Measurements from ENCODE around the gene FAM110A.

The FAM110A gene

DNA sequence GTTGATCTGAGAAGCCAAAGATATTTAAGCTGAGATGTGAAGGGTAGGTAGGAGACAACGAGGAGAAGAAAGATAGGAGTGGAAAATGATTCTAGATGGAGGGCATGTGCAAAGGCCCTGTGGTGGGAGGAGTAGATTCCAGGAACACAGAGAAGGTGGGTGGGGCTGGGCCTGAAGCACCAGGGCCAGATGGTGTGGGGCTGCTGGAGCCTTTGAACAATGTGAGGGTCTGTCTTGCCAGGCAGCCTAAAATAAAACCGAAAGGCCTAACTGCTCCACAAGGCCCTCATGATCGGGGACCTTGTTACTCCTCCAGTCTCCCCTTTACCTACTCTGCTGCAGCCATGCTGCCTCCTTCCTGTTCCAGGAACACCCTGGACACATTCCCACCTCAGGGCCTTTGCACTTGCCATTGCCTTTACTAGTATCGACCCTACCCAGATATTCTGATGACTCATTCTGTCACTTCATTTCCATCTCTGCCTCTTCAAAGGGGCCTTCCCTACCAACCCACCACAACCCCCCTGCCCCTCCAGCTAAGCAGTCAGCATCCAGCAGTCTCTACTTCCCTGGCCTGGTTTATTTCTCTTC, 20.0 kb downstream of the FAM110A start:
- H3K27ac ChIP-seq (ENCODE audit: low read depth, low read length): no peak overlapping the region
- no peaks in the 10 kb centered on the region for H3K9me3 ChIP-seq (ENCODE audit: control insufficient read depth, insufficient read depth, low read length)

DNA sequence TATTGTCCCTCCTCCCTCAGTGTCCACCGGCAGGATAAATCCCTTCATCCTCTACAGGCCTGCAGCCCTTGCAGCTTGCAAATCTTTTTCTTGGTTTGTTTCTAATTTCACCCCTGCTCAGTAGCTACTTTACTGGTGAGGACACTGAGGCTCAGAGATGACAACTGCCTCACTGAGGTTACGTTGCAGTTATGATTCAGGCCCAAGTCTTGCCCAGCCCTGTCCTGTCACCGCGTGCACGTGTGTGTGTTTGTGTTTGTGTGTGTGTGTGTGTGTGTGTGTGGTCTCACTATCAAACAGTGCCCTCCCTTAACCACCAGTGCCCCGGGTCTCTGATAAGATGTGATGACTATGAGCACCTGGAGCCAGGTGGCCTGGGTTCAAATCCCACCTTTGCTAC, 21.1 kb downstream of the FAM110A start:
- no peaks in the 10 kb centered on the region for H3K27me3 ChIP-seq (ENCODE audit: control insufficient read depth, low read length)
- H3F3A ChIP-seq (ENCODE audit: control insufficient read depth, insufficient read depth): no peaks in the 10 kb centered on the region
- no peak overlapping the region for H3K4me3 ChIP-seq (ENCODE audit: low read length)
- no peaks in the 10 kb centered on the region for H3K9me2 ChIP-seq (replicated peaks; ENCODE audit: control insufficient read depth, low read length)
- TF ChIP-seq, protein P1, sequence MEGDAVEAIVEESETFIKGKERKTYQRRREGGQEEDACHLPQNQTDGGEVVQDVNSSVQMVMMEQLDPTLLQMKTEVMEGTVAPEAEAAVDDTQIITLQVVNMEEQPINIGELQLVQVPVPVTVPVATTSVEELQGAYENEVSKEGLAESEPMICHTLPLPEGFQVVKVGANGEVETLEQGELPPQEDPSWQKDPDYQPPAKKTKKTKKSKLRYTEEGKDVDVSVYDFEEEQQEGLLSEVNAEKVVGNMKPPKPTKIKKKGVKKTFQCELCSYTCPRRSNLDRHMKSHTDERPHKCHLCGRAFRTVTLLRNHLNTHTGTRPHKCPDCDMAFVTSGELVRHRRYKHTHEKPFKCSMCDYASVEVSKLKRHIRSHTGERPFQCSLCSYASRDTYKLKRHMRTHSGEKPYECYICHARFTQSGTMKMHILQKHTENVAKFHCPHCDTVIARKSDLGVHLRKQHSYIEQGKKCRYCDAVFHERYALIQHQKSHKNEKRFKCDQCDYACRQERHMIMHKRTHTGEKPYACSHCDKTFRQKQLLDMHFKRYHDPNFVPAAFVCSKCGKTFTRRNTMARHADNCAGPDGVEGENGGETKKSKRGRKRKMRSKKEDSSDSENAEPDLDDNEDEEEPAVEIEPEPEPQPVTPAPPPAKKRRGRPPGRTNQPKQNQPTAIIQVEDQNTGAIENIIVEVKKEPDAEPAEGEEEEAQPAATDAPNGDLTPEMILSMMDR (IDR thresholded peaks at IDR 0.05; ENCODE audit: low read depth, low read length, poor library complexity, severe bottlenecking): no peak
- TF ChIP-seq EZH2phosphoT487 (IDR thresholded peaks at IDR 0.05; ENCODE audit: borderline replicate concordance, low read length): no peak
- H3K9me3 ChIP-seq (ENCODE audit: control insufficient read depth, insufficient read depth, low read length): no peaks in the 10 kb centered on the region
- H3K4me1 ChIP-seq (ENCODE audit: control insufficient read depth, low read length): peaks cover 11% of the 10 kb centered on the region
- no peak overlapping the region for H3K4me2 ChIP-seq (ENCODE audit: low read length)
- H3K27ac ChIP-seq (ENCODE audit: low read depth, low read length): no peak overlapping the region
- no peaks in the 10 kb centered on the region for H3K36me3 ChIP-seq (ENCODE audit: control insufficient read depth, low read length)
- H3K79me2 ChIP-seq (ENCODE audit: control insufficient read depth, low read length): no peaks in the 10 kb centered on the region
- no peaks in the 10 kb centered on the region for H4K20me1 ChIP-seq (ENCODE audit: control insufficient read depth, insufficient read depth, low read depth, low read length)

More for the DNA sequence above, 20.0 kb downstream of the FAM110A start:
- no peak overlapping the region for H3K4me3 ChIP-seq (ENCODE audit: low read length)
- no peaks in the 10 kb centered on the region for H3F3A ChIP-seq (ENCODE audit: control insufficient read depth, insufficient read depth)
- H4K20me1 ChIP-seq (ENCODE audit: control insufficient read depth, insufficient read depth, low read depth, low read length): no peaks in the 10 kb centered on the region
- H3K9me2 ChIP-seq (replicated peaks; ENCODE audit: control insufficient read depth, low read length): no peaks in the 10 kb centered on the region
- no peaks in the 10 kb centered on the region for H3K36me3 ChIP-seq (ENCODE audit: control insufficient read depth, low read length)
- TF ChIP-seq, protein P1 (IDR thresholded peaks at IDR 0.05; ENCODE audit: low read depth, low read length, poor library complexity, severe bottlenecking): no peak
- TF ChIP-seq EZH2phosphoT487 (IDR thresholded peaks at IDR 0.05; ENCODE audit: borderline replicate concordance, low read length): no peak
- no peak overlapping the region for H3K4me2 ChIP-seq (ENCODE audit: low read length)
- H3K4me1 ChIP-seq (ENCODE audit: control insufficient read depth, low read length): peaks cover 7% of the 10 kb centered on the region
- H3K27me3 ChIP-seq (ENCODE audit: control insufficient read depth, low read length): no peaks in the 10 kb centered on the region
- H3K79me2 ChIP-seq (ENCODE audit: control insufficient read depth, low read length): peaks cover 3% of the 10 kb centered on the region

DNA sequence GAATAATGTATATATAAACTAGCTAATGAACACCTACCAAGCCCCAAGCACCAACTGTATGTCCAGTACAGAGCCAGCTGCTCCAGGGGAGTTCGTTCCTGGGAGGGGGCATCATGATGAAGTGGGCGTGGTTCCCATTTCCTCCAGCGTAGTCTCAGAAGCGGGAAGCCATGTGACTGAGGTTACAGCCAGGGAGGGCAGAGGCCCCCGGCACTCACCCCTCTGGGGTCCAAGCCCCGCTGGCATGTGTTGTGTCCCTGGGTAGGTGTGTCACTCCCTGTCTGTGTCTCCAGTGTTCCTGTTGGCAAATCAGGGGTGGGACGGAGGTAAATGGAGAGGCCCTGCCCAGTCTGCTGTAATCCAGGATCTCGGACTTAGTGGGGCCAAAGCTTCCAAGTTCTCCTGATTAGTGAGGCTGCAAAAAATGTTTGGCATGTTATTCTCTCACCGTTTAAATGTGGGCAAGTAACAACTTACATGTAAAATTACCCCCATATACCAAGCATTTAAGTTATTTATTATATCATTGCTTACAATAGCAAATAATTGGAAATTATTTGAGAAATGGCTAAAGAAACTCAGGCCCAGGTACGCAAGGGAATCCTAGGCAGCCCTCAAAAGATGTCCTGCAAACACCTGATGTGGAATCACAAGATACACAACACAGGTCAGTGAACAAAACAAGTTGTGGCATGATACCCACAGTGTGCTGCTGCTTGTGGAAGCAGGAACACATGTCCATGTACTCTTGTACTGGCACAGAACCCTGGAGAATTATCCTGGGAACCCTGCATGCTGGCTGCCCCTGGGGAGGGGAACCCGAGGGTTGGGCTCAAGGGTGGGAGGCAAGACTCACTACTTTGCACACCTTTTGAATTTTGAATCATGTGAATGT, 22.2 kb downstream of the FAM110A start:
- H3K9me3 ChIP-seq (ENCODE audit: control insufficient read depth, insufficient read depth, low read length): no peaks in the 10 kb centered on the region
- H3K27me3 ChIP-seq (ENCODE audit: control insufficient read depth, low read length): no peaks in the 10 kb centered on the region
- H3K4me1 ChIP-seq (ENCODE audit: control insufficient read depth, low read length): peaks cover 6% of the 10 kb centered on the region
- no peaks in the 10 kb centered on the region for H3F3A ChIP-seq (ENCODE audit: control insufficient read depth, insufficient read depth)
- TF ChIP-seq EZH2phosphoT487 (IDR thresholded peaks at IDR 0.05; ENCODE audit: borderline replicate concordance, low read length): no peak
- TF ChIP-seq, protein P1 (IDR thresholded peaks at IDR 0.05; ENCODE audit: low read depth, low read length, poor library complexity, severe bottlenecking): no peak
- H3K4me2 ChIP-seq (ENCODE audit: low read length): no peak overlapping the region
- no peaks in the 10 kb centered on the region for H4K20me1 ChIP-seq (ENCODE audit: control insufficient read depth, insufficient read depth, low read depth, low read length)
- H3K36me3 ChIP-seq (ENCODE audit: control insufficient read depth, low read length): no peaks in the 10 kb centered on the region
- H3K79me2 ChIP-seq (ENCODE audit: control insufficient read depth, low read length): no peaks in the 10 kb centered on the region
- no peak overlapping the region for H3K27ac ChIP-seq (ENCODE audit: low read depth, low read length)
- H3K9me2 ChIP-seq (replicated peaks; ENCODE audit: control insufficient read depth, low read length): no peaks in the 10 kb centered on the region
- no peak overlapping the region for H3K4me3 ChIP-seq (ENCODE audit: low read length)
